IMR-90 (cell line): ENCODE measurements around the gene ATP5F1B. TPM values are rescaled to one million over a fixed set of nuclear protein-coding genes. Genes with fewer than 3 reads are reported as not detected.

ENCODE experiments used
- ATAC-seq: fragments of 200-7000 bp; cut with Tn5 transposase; 2 replicates; pipeline ENCODE4 v1.9.1; 2020; ENCODE audit warnings: low read depth, mild to moderate bottlenecking, moderate library complexity
- BruUV-seq: library from RNA; stranded (reverse); fragments of 400-500 nt; replicated peaks from 2 replicates; lab custom pipeline; 2021; lab: Mats Ljungman, UMichigan
- CTCF ChIA-PET: fragments of 300-600 bp; formaldehyde crosslinking; extraction: SDS; loops from one replicate; lab custom pipeline; 2021; ENCODE audit warnings: antibody characterized with exemption; lab: Yijun Ruan, JAX
- POLR2A ChIA-PET: fragments of 300-600 bp; sonication (Branson Sonifier 250); formaldehyde crosslinking; loops from one replicate; lab custom pipeline; 2022; ENCODE audit warnings: antibody characterized with exemption; ENCODE audit not compliant: unreplicated experiment; lab: Charles Lee
- DNase-seq: peaks from one replicate; pipeline ENCODE4 v3.0.0; 2013
- H2AFZ ChIP-seq: replicated peaks from 2 replicates; pipeline ENCODE3; 2013; ENCODE audit warnings: low read length, mild to moderate bottlenecking; ENCODE audit not compliant: poor library complexity
- H2AK5ac ChIP-seq: 2 replicates; pipeline ENCODE4 v1.6.1; 2013; ENCODE audit warnings: low read depth, low read length, inconsistent platforms
- H2AK9ac ChIP-seq: replicated peaks from 2 replicates; pipeline ENCODE3; 2013; ENCODE audit warnings: mild to moderate bottlenecking, low read depth, low read length, moderate library complexity; ENCODE audit not compliant: poor library complexity
- H2BK120ac ChIP-seq: 2 replicates; pipeline ENCODE4 v1.6.1; 2013; ENCODE audit warnings: low read depth, low read length, inconsistent platforms
- H2BK15ac ChIP-seq: 3 replicates; pipeline ENCODE4 v1.6.1; 2013; ENCODE audit warnings: low read depth, low read length, inconsistent platforms
- H2BK20ac ChIP-seq: 2 replicates; pipeline ENCODE4 v1.6.1; 2013; ENCODE audit warnings: low read depth, mild to moderate bottlenecking, inconsistent platforms, low read length, moderate library complexity
- H2BK5ac ChIP-seq: 2 replicates; pipeline ENCODE4 v1.6.1; 2013; ENCODE audit warnings: mild to moderate bottlenecking, low read depth, low read length, inconsistent platforms; ENCODE audit not compliant: poor library complexity, severe bottlenecking
- H3K14ac ChIP-seq: replicated peaks from 2 replicates; pipeline ENCODE4 v1.6.1; 2013; ENCODE audit warnings: low read depth, low read length, inconsistent platforms
- H3K18ac ChIP-seq: 2 replicates; pipeline ENCODE4 v1.6.1; 2013; ENCODE audit warnings: low read depth, low read length, control low read depth
- H3K23ac ChIP-seq: 2 replicates; pipeline ENCODE4 v1.6.1; 2013; ENCODE audit warnings: low read depth, low read length, inconsistent platforms
- H3K27ac ChIP-seq: 2 replicates; pipeline ENCODE4 v1.5.1; 2013; ENCODE audit warnings: mild to moderate bottlenecking, control low read depth, low read length; ENCODE audit not compliant: insufficient read depth
- H3K27me3 ChIP-seq: 2 replicates; pipeline ENCODE4 v1.6.1; 2013; ENCODE audit warnings: low read length; ENCODE audit not compliant: control insufficient read depth, insufficient read depth
- H3K36me3 ChIP-seq: 2 replicates; pipeline ENCODE4 v1.6.1; 2013; ENCODE audit warnings: low read length, mixed read lengths; ENCODE audit not compliant: control insufficient read depth, insufficient read depth
- H3K4ac ChIP-seq: 2 replicates; pipeline ENCODE4 v1.6.1; 2013; ENCODE audit warnings: low read depth, low read length, inconsistent platforms
- H3K4me1 ChIP-seq: 2 replicates; pipeline ENCODE4 v1.6.1; 2013; ENCODE audit warnings: low read length, mixed read lengths; ENCODE audit not compliant: control insufficient read depth, insufficient read depth
- H3K4me2 ChIP-seq: 2 replicates; pipeline ENCODE4 v1.6.1; 2013; ENCODE audit warnings: low read depth, mild to moderate bottlenecking, control low read depth, low read length, moderate library complexity
- H3K4me3 ChIP-seq: 2 replicates; pipeline ENCODE4 v1.5.1; 2013; ENCODE audit warnings: low read depth, mild to moderate bottlenecking, control low read depth, low read length, moderate library complexity; ENCODE audit not compliant: insufficient read depth
- H3K56ac ChIP-seq: 2 replicates; pipeline ENCODE4 v1.6.1; 2013; ENCODE audit warnings: low read length, inconsistent platforms; ENCODE audit not compliant: insufficient read depth; ENCODE audit errors: extremely low read depth
- H3K79me1 ChIP-seq, 2 experiments: 2 replicates each; pipeline ENCODE4 v1.6.1; 2013; ENCODE audit warnings: low read length in 2 of 2, inconsistent platforms in 1 of 2, low read depth in 1 of 2
- H3K9ac ChIP-seq: 2 replicates; pipeline ENCODE4 v1.6.1; 2013; ENCODE audit warnings: low read depth, low read length, control low read depth
- H3K9me1 ChIP-seq: 2 replicates; pipeline ENCODE4 v1.6.1; 2013; ENCODE audit warnings: low read length, inconsistent platforms; ENCODE audit not compliant: insufficient read depth
- H3K9me3 ChIP-seq: 2 replicates; pipeline ENCODE4 v1.6.1; 2013; ENCODE audit warnings: low read length; ENCODE audit not compliant: control insufficient read depth, insufficient read depth
- H4K20me1 ChIP-seq: 2 replicates; pipeline ENCODE4 v1.6.1; 2013; ENCODE audit warnings: low read length, inconsistent platforms; ENCODE audit not compliant: insufficient read depth
- H4K5ac ChIP-seq: 2 replicates; pipeline ENCODE4 v1.6.1; 2013; ENCODE audit warnings: mild to moderate bottlenecking, low read depth, low read length, control low read depth
- H4K8ac ChIP-seq, 2 experiments: 2 replicates each; pipeline ENCODE4 v1.6.1; 2013; ENCODE audit warnings: low read depth in 2 of 2, low read length in 2 of 2, control low read depth in 1 of 2, inconsistent platforms in 1 of 2
- H4K91ac ChIP-seq: 2 replicates; pipeline ENCODE4 v1.6.1; 2013; ENCODE audit warnings: low read depth, low read length, inconsistent platforms; ENCODE audit not compliant: insufficient read depth
- FOS ChIP-seq: fragments of 150-350 bp; IDR thresholded peaks from 2 replicates; pipeline ENCODE4 v1.6.1; 2016; ENCODE audit warnings: low read depth, low read length
- MXI1 ChIP-seq: IDR thresholded peaks from 2 replicates; pipeline ENCODE4 v1.6.1; 2012; ENCODE audit warnings: low read depth, mild to moderate bottlenecking, low read length, moderate library complexity, borderline replicate concordance
- WGBS, 2 experiments: methylation state at CpG; one replicate each; pipeline versions ENCODE4 v1.1.5 to v1.1.7; 2013; ENCODE audit warnings: missing lambda C conversion rate in 2 of 2; ENCODE audit not compliant: insufficient read length in 1 of 2; ENCODE audit errors: extremely low coverage in 2 of 2; 5-methylcytosine and 5-hydroxymethylcytosine counted together
- dilution Hi-C: fragments of 300-500 bp; cut with HindIII; formaldehyde crosslinking; loops from one replicate; pipeline ENCODE4 v1.14.3; 2018; ENCODE audit warnings: low sequenced_read_pairs; ENCODE audit not compliant: unreplicated experiment
- in situ Hi-C: fragments of 300-500 bp; cut with MboI; formaldehyde crosslinking; loops from 3 replicates; pipeline ENCODE4 v1.14.3; 2019; ENCODE audit warnings: low sequenced_read_pairs, inconsistent platforms, mixed read lengths
- intact Hi-C: fragments of 100-400 bp; cut with micrococcal nuclease; formaldehyde crosslinking; loops from 2 replicates; pipeline ENCODE4 v1.10.0; 2022
- polyA plus RNA-seq, 3 experiments: library from polyadenylated mRNA; depleted of rRNA; stranded (reverse); fragments of >200 nt; gene quantifications; 2 replicates each; pipeline ENCODE4 v1.2.3, GENCODE V29; 2012; ENCODE audit warnings: low replicate concordance in 1 of 3
- total RNA-seq: library from RNA; depleted of rRNA; stranded (reverse); fragments of >200 nt; gene quantifications from 2 replicates; pipeline ENCODE4 v1.2.3, GENCODE V29; 2012

The ATP5F1B gene
- total and polyA plus RNA-seq, 2 of the 4 experiments (the other 2 are of a cell fraction): 812 to 915 TPM

GRCh38 chr12:56629459-56630179, 16.2 kb downstream of the ATP5F1B start:
- no peak for DNase-seq
- in situ Hi-C loops (loop anchor here (10.0 kb wide), 1 partner anchor 375 kb away; the partner anchor contains the start of gene ZBTB39), dilution Hi-C loops (no loop called here), intact Hi-C loops (loop anchor here (2.0 kb wide), 1 partner anchor 95 kb away; the partner anchor contains the start of gene NACA)
- Histone ChIP-seq H3K9ac (peak overlapping the region; percentile 90), H4K91ac (peak overlapping the region; percentile 67), H3K9me1 (peaks cover 19% of the 10 kb centered on the region), H3K27me3 (no peaks in the 10 kb centered on the region), H4K20me1 (peaks cover 84% of the 10 kb centered on the region), H3K14ac (peak overlapping the region; percentile 89), H3K27ac (peak overlapping the region; percentile 88), H2BK120ac (peak overlapping the region; percentile 55), H3K4ac (peak overlapping the region; percentile 88), H2AK5ac (peak overlapping the region; percentile 55), H2AK9ac (peak overlapping the region; percentile 99), H4K5ac (peak overlapping the region; percentile 59), H3K18ac (peak overlapping the region; percentile 57), H3K4me1 (peaks cover 14% of the 10 kb centered on the region), H3K23ac (peak overlapping the region; percentile 95), H2BK20ac (0 out of 2 replicates have a peak overlapping the region, but pooled peaks have one; percentile 8), H4K8ac (peak overlapping the region in 1 of 2 experiments; percentile 67; a peak in 2 of 4 replicates), H2AFZ (peak overlapping the region; percentile 79), H3K4me3 (peak overlapping the region; percentile 91), H2BK15ac (no peak overlapping the region), H2BK5ac (peak overlapping the region; percentile 71), H3K9me3 (no peaks in the 10 kb centered on the region), H3K4me2 (peak overlapping the region; percentile 100), H3K36me3 (0 out of 2 replicates have a peak, but pooled peaks cover 7% of the 10 kb centered on the region), H3K56ac (peak overlapping the region; percentile 90), H3K79me1 (peaks cover 11 to 73% of the 10 kb centered on the region in 2 experiments; a peak in 3 of 4 replicates)
- peak; percentile 21 for ATAC-seq
- CTCF ChIA-PET: interaction anchor here (0.6 kb wide), 1 partner anchor 120 kb away, joined by 4 read pairs; no protein-coding TSS in a partner anchor
- POLR2A ChIA-PET: interaction anchor here (0.5 to 0.9 kb wide), 3 partner anchors 93 to 379 kb away, joined by 3 to 5 read pairs (median 5); partner anchors contain the start of gene NACA
- 0% methylated on average over 16 of the region's 46 CpGs; no CpG with 5 or more reads in 1 of the 2 experiments for WGBS, 2 experiments
- TF ChIP-seq FOS (no peak), MXI1 (0 out of 2 replicates have a peak, but pooled peaks have one; percentile 6)
- no TSS peak for BruUV-seq
